Hematopoietic multipotent progenitor cell (in vitro differentiated cells): ENCODE data around the gene JAK3. TPM values are rescaled to one million over a fixed set of nuclear protein-coding genes. Genes with fewer than 3 reads are reported as not detected.
"Not testable (repeated sequence)": the region's sequence is repeated elsewhere in the genome, so short reads cannot be mapped to it uniquely, and the experiment has no call there.

Experiments used
- DNase-seq, 3 donors: peaks; one replicate each; pipeline ENCODE4 v3.0.0-alpha.2; 2011 to 2015; ENCODE audit warnings: low read depth in 2 of 3, low spot score in 2 of 3
- total RNA-seq: library from RNA; depleted of rRNA; stranded (reverse); fragments of >200 nt; gene quantifications from one replicate; pipeline ENCODE4 v1.2.3, GENCODE V29; 2012

The JAK3 gene
- total RNA-seq, result 127 TPM

GRCh38 chr19:17847538-17848366 is at the start of gene JAK3:
JAK3 (minus strand) TSS chr19:17847982; CDS start chr19:17844417, 3,565 bp downstream.
- peak; percentile 76 to 96 (median 93) for DNase-seq

GRCh38 chr19:17893766-17894165 is 46.0 kb upstream of the JAK3 start:
- no peak for DNase-seq

GRCh38 chr19:17889609-17890214 is 41.9 kb upstream of the JAK3 start:
- peak in 2 of 3 donors; percentile 14 to 47 for DNase-seq

GRCh38 chr19:17888260-17888659 is 40.5 kb upstream of the JAK3 start:
- DNase-seq, result no peak

GRCh38 chr19:17887221-17887620 is 39.4 kb upstream of the JAK3 start:
- not testable (repeated sequence) for DNase-seq

- no peak for DNase-seq
These were observed 38.7 kb upstream of the JAK3 start for GRCh38 chr19:17886515-17886914.

GRCh38 chr19:17883627-17884410 is 36.0 kb upstream of the JAK3 start:
- DNase-seq, result no peak

- no peak for DNase-seq
These were observed 33.9 kb upstream of the JAK3 start for GRCh38 chr19:17881701-17882100.

GRCh38 chr19:17879466-17879865 is 31.7 kb upstream of the JAK3 start:
- DNase-seq, result no peak

- no peak for DNase-seq
These were observed 29.9 kb upstream of the JAK3 start for GRCh38 chr19:17877696-17878095.

GRCh38 chr19:17874758-17875135 is 27.0 kb upstream of the JAK3 start:
- no peak for DNase-seq

GRCh38 chr19:17873786-17874757 is 26.3 kb upstream of the JAK3 start:
- DNase-seq, result peak in 2 of 3 donors; percentile 67 to 78

GRCh38 chr19:17872251-17873001 is 24.6 kb upstream of the JAK3 start:
- DNase-seq, result peak in 1 of 3 donors; percentile 30

GRCh38 chr19:17871878-17872250 is 24.1 kb upstream of the JAK3 start, which contains the start of gene SLC5A5:
SLC5A5 (plus strand) TSS chr19:17871945; CDS start chr19:17872320, 375 bp downstream.
- DNase-seq, result peak in 2 of 3 donors; percentile 49 to 58

GRCh38 chr19:17871032-17871877 is 23.5 kb upstream of the JAK3 start:
- DNase-seq, result no peak

GRCh38 chr19:17869114-17869608 is 21.4 kb upstream of the JAK3 start:
- no peak for DNase-seq

GRCh38 chr19:17868669-17869068 is 20.9 kb upstream of the JAK3 start:
- DNase-seq, result no peak

GRCh38 chr19:17866964-17867486 is 19.2 kb upstream of the JAK3 start:
- no peak for DNase-seq
